ENCODE data around the gene POMGNT2.
A peak's percentile ranks its signal among the peaks of the same experiment; 100 is the strongest.

The POMGNT2 gene

DNA sequence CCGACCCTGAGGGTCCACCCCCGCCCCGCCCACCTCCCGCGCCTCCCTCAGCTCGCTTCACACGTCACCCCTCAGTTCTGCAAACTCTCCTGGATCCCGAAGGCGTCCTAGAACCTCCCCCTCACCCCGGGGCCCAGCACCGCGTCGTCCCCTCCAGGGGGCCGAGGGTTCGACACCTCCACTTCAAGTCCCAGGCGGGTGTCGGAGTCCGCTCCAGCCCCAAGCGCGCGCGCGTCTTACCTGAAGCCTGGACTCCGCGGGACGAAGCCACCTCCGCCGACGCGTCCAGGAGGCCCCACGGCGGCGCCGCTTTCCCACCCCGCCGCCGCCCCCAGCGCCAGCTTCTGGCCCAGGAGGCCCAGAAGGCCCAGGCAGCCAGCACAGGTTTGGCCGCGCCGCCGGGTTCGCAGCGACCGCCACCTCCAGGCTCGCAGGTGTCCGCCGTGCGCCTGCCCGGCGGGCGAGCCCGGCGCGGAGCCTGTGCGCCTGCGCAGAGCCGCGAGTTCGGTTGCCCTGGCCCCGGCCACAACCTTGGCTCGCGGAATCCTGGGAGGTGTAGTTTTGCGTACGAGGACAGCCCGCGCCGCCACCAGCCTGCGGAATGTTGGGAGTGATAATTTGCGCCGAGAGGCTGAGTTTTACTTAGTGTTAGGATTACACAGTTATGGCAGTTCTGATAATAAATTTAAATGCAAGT lies at the start of gene POMGNT2:
Gene POMGNT2 (minus strand): TSS at position 484 of the 697 bp plus-strand sequence. CDS start 24,648 bp downstream, outside the sequence.
- peak; percentile 74 for DNase-seq (ENCODE audit: low read depth)

DNA sequence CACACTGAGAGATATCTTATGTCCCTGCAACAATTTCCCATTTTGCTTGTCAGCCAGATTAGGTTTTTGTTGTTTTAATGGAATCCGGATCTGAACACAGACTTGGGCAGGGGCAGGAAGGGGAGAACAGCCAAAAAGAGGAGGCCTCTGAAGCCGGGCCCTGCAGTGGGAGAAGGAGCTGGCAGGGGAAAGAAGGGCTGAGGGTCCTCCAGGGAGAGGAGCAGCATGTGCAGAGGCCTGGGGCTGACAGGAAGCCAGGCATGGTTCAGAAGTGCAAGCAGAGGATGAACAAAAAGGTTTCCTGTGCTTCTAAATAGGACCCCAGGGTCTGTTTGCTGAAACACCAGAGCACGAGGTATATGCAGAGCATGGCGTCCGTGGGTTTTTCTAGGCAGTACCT lies 49.1 kb upstream of the POMGNT2 start:
- no peak for DNase-seq (ENCODE audit: low read depth)

DNA sequence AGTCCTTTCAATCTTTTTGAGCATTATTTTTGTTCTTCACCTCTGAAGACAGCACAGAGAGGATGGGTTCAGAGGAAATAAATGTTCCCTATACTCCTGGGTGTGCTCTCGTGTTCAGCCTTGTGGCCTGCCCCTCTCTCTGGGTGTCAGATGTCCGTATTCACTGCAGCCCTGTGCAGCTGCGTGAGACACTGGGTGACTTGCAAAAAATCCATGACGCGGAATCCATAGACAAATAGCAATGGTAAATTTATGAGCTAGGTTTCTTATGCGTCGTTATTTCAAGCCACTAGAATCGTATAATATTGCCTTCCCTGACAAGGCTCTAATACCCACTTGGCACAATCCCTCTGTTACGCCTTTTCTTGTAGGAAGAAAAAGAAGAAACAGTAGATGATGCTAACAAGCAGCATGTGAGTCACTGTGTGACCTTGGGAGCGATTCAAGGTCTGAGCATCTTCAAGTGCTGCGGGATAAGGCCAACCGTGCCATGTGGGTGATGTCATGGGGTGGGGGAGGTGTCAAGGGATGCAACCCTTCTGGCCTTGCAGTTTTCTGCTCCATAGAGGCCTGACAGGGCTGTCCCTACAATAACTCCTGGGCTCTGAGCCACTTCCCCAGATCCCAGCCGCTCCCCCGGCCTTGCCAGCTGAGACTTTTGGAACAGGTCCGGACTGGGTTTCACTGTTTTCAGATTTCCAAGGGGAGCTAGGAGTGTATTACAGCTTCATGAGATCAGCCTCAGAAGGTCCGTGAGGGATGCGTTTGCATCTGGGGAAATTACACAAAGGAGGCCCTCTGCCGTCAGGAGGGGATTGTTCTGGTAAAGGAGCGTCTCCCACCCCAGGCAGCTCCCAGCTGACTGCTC lies 47.6 kb upstream of the POMGNT2 start:
- DNase-seq (ENCODE audit: low read depth), result peak; percentile 78

DNA sequence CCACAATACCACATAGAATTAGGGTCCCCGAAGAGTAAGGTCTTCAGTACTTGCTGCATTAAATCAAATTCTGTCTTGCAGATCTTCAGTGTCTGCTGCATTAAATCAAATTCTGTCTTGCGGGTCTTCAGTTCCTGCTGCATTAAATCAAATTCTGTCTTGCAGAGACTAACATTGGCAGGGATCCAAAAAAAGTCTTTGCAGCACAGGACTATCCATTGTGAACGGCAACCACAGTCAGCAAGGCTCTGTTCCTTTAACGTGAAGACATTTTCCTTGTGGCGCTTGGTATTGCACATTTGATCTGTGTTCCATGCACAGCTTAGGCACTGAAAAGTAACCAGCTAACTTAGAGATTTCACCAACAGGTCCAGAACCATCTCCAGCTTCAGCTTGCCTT lies 46.8 kb upstream of the POMGNT2 start:
- no peak for DNase-seq (ENCODE audit: low read depth)

DNA sequence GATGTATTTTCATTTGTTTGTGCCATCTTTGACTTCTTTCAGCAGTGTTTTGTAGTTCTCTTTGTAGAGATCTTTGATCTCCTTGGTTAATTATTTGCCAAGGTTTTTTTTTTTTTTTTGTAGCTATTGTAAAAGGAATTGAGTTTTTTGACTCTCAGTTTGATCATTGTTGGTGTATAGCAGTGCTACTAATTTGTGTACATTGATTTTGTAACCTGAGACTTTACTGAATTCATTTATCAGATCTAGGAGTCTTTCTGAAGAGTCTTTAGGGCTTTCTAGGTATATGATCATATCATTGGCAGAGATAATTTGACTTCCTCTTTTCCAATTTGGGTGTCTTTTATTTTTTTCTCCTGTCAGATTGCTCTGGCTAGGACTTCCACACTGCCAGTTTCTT lies 42.2 kb upstream of the POMGNT2 start:
- DNase-seq (ENCODE audit: low read depth), result no peak

DNA sequence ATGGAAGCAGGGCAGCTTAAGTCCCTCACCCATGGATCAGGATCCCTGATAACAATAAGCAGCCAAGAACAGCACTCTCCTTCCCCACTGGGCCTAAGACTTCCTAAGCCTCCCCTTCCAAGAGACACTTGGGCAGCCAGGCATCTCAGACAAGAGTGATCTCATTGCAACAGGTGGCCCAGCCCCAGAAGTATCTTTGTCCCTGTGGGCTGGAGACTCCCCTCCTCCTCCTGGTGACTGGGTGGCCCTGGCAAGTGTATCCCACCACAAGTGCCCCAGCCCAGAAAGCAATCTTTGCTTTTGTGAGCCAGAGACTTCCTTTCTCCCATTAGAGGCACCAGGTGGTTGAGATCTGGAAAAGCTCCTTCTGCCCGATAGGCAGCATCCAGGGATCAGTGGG lies 40.7 kb upstream of the POMGNT2 start:
- DNase-seq (ENCODE audit: low read depth), result no peak

DNA sequence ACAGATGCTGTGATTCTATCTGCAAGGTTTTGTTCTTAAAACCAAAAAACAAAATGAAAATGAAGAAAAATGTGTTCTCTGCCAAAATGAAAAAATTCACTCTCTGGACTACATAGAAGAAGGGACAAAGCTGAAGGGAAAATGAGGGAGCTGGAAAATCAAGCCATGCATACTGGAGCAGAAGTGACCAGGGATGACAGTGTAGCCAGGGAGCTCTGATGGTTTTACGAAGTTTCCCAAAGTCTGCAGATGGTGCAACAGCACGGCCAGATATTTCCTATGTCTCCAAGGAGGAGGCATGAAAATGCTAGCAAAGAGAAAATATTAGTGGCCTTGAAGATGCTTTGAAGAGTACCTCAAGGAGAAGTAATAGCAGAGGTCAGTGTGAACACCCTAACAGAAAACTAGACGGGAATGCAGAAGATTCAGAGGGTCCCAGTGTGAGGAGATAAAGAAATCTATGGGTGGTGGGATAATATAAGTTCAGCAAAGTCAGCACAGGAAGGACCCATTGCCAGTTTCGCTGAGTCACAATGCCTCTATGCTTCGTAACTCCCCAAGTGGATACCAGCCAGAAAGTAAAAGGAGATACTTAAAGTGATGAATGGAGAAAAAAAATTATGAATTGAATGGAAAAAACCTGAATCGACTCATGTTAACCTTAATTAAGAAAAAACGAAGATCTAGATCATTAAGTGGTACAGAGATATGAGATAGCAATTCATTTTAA lies 39.0 kb upstream of the POMGNT2 start:
- peak; percentile 73 for DNase-seq (ENCODE audit: low read depth)

DNA sequence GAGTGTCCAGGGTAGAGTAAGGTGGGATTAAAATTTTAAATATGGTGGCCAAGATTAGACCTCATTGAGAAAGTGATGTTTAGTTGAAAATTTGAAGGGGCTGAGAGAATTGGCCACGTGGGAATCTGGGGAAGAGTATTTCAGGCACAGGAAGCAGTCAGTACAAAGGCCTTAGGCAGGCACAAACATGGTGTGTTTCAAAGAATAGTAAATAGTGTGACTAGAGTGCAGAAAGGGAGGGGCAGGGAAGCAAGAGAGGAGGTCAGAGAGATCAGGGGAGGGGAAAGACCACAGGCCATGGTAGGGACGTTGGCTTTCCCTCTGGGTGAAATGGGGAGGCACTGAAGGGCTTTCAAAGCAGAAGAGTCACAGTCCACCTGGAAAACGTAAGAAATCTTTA lies 36.6 kb upstream of the POMGNT2 start:
- no peak for DNase-seq (ENCODE audit: low read depth)

DNA sequence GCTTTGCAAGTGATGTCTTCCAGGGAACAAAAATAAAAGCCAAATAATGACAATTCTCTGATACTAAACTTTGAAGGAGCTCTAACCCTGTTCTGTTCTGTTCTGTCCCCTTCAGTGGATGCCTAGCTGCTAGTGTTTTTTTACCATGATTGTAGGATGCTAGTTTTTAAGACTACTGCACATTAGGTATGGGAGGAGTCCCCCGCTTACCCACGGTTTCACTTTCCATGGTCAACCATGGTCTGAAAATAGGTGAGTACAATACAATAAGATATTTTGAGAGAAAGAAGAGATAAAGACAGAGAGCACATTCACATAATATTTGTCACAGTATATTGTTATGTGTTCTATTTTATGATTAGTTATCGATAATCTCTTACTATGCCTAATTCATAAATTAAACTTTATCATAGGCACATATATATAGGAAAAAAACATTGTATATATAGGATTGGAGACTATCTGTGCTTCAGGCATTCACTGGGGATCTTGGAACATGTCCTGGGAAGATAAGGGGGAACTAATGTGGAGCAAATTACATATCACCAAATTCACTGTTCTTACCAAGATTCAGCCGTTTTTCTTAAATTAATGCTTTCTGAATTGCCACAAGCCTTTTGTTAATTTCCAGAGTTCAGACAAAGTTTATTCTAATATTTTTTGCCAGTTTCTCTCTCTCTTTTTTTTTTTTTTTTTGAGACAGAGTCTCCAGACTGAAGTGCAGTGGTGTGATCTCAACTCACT lies 32.8 kb upstream of the POMGNT2 start:
- no peak for DNase-seq (ENCODE audit: low read depth)

DNA sequence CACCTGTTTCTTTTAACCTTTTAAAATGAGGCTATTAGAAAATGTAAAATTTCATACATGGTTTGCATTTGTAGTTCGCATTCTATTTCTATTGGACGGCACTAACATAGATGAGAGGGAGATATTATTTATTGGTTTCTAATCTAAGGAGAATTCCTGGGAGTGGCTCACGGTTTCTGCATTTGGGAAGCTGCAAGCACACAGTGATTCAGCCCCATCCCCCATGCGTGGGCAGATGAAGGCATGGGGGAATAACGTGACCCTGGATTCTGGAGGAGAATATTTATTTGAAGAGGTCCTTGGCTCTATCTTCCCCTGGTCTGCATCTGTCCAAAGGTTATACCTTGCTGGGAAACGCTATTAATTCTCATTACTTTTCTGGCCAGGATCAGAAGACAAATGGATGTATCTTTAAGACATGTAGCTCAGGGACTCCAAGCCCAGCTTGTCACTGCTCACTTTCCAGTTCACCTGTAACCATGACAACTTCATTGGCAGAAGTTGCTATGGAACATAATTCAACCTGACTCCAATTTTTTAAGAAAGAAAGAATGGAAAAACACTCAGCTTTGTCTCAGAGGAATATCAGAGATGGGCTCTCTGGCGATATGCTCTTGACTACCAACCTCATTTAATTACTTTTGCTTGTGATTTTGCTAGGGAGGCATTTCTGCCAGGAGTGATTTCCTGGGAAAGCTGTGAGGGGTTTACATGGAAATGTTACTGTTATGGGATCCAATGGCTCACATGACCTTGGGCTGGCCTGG lies 27.2 kb upstream of the POMGNT2 start:
- DNase-seq (ENCODE audit: low read depth), result no peak

DNA sequence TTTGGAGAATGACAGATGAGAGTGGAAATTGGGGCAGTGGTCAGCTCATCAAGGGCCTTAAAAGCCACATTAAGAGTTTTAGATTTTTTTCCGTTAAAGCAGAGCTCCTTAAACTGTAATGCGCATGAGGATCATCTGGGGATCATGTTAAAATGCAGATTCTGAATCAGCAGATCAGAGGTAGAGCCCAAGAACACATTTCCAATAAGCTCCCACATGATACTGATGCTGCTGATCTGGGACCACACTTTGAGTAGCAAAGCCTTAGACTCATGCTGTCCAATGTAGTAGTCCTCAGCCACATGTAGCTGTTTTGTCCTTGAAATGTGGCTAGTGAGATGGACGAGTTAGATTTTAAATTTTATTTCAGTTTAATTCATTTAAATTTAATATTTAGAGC lies 26.3 kb upstream of the POMGNT2 start:
- DNase-seq (ENCODE audit: low read depth), result no peak

DNA sequence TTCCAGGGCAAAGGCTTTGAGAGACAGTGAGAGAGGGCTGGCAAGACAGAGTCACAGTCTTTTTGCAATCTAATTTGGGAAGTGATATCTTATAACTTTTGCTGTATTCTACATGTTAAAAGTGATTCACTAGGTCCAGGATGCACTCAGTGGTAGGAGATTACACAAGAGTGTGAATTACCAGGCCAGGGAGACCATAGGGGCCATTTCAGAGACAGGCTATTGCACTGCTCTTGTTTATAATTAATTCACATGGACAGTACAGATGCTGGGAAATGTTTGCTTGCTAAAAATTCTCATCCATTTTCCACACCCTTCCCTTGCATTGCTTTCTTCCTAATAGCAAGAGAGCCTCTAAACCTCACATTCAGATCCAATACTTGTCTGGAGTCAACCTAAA lies 22.6 kb upstream of the POMGNT2 start:
- DNase-seq (ENCODE audit: low read depth), result no peak

DNA sequence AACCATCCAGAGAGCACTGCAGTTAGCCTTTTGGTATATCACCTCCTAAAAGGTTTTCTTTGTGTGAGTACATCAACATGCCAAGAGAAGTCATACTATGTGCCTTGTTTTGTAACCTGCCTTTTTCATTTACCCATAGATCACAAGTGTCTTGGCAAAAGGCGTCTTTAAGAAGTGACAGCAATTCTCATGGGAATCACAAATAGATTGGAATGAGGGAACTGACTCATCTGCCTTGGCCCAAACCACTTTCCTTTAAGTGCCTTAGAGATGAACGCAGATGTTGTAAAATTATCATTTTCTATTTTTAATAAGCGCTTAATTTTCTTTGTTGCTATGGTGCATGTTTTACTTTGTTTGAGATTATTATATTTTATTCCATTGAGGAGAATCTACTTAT lies 20.7 kb upstream of the POMGNT2 start:
- no peak for DNase-seq (ENCODE audit: low read depth)

DNA sequence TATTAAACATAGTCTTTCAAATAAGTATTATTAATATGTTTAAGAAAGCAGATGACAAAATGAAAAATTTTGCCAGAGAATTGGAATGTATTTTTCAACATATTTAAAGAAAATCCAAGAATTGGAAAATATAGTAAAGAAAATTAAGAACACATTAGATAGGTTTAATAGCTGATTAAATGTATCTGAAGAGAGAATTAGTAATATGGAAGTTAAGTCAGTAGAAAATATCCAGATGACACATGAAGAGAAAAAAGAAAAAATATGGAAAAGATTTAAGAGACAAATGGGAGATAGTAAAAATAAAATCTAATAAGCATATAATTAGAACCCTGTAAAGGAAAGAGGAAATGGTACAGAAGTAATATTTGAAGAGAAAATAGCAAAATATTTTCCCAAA lies 18.0 kb upstream of the POMGNT2 start:
- DNase-seq (ENCODE audit: low read depth), result no peak

DNA sequence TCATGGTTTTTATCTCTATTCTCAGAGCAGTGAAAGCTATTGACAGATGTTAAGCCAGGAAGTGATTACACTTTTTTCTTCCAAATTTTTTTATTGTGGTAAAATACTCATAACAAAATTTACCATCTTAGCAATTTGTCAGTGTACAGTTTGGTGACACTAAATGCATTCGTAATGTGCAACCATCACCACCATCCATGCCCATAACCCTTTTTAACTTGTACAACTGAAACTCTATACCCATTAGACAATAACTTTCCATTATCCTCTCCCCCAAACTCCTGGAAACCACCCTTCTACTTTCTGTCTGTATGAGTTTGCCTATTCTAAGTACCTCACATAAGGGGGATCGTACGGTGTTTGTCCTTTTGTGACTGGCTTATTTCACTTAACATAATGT lies 15.1 kb upstream of the POMGNT2 start:
- DNase-seq (ENCODE audit: low read depth), result no peak

DNA sequence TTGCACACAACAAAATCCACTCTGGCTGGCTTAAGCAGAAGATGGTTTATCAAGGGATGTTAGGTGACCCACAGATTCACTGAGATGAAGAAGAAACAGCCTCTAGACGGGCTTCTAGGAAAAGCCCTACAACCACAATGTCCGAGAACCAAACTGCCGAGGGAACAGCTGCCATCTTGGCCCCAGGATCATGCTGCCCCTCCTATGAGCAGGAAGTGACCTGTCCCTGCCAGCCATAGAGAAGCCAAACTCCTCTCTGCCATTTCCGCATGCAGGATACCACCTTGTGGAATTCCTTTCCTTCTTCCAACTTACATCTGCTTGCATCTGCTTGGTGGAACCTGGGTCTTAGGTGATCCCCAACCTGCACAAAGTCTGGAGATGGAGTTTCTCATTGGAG lies 11.4 kb upstream of the POMGNT2 start:
- no peak for DNase-seq (ENCODE audit: low read depth)

DNA sequence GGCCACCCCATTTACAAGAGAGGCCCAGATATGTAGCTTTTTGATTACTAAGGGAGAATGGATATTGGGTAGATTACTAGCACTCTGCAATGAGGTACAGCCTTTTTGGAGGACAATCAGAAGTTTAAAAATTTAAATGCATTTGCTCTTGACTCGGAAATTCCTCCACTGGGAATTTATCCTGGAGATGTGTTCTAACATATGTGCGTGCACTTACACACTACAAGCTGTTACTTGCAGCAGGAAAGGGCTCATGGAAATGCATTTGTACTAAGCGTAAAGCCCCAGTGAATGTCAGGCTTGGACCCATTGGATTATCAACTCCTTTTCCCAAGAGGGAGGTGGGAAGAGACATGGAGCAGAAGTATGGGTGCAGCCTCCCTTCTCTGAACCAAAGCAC lies 7.8 kb upstream of the POMGNT2 start:
- DNase-seq (ENCODE audit: low read depth), result no peak

DNA sequence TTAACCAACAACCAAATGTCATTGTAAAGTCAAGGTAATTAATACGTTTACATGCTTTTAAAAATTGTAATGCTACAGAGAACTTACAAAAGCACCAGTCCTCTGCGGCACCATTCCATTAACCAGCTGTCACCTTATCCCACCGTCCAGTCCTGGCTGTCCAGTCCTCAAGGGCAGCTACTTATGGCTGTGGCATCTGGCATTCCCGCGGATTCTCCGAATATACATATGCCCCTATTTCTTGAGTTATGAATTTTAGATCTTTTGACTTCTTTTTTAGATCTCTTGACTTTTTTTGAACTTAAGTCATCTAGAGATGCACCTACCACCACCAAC lies 382 bp upstream of the POMGNT2 start:
- no peak for DNase-seq (ENCODE audit: low read depth)

DNA sequence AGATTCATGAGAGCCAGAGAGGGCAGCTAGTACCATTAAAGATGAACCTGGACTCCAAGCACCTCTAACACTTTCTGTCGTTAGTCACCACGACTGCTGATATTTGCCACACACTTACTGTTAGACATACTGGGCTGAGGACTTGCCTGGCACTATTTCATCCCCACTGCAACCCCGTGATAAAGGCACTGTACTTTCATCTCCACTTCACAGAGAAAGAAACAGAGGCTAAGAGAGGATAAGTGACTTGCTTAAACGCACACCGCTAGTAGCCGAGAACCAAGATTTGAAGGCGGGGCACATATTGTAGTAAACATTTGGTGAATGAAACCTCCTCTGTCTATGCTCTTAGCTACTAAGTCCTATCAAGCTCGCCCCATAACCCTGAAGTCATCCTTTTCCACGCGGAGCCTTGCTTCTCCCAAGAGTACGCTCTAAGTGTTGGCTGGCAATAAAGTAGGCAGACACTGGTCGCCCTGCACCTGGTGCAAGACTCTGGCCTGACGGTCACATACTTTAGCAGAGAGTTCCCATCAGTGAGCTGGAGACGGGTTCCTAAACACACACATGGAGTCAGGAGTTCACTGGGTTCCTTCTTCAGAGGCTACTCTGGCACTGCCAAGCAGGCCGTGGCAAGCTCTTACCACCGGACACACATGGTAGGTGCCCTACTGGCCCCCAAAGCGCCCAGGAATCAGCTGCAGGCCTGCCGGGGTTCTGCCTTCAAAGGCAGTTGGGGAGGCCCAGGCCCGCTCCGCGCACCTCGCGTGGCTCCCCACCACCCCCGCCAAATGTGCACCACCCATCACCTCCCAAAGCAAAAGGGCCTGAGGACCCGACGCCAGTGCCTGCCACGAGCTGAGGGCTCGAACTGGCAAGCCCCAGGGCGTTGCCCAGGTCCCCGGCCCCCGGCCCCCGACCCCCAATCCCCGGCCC lies 951 bp downstream of the POMGNT2 start:
- no peak for DNase-seq (ENCODE audit: low read depth)

DNA sequence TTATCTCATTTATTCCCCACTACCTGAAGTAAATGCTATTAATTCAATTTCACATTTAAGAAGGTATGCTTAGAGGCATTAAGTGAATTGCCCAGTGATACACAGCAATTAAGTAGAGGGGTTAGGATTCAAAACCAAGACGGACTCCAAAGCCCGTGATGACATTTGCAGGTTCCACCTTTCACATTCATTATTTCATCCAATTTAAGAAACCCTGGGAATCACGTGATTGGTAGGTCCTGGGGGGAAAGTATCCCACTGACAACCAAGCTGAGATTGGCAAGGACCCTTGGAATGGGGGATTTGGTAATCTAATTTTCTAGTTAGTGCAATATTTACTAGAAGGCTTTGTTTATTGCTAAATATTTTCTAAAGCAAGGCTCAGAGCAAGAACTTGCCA lies 1.8 kb downstream of the POMGNT2 start:
- no peak for DNase-seq (ENCODE audit: low read depth)

Measured in stromal cell of bone marrow (primary cell).